Tibial nerve (tissue), 3 donors: ENCODE measurements around the gene SFTA2.

ENCODE experiments used
- CTCF ChIP-seq, 5 experiments: fragments of 200-600 bp in 3 of 5; fragments of 450-650 bp in 2 of 5; sonication (generic) in 3 of 5; IDR thresholded peaks; one replicate each; pipeline ENCODE4 v1.5.1; 2016 to 2019; ENCODE audit warnings: antibody characterized with exemption in 5 of 5, mild to moderate bottlenecking in 3 of 5, moderate library complexity in 2 of 5
- POLR2A ChIP-seq, 2 donors: fragments of 450-650 bp; IDR thresholded peaks; one replicate each; pipeline ENCODE4 v1.6.1; 2017; ENCODE audit warnings: antibody characterized with exemption in 2 of 2, mild to moderate bottlenecking in 2 of 2, moderate library complexity in 2 of 2

- TF ChIP-seq CTCF (IDR thresholded peaks at IDR 0.05) (no peak), POLR2A (IDR thresholded peaks at IDR 0.05) (no peak)
Observed at GRCh38 chr6:30886897-30887255, 45.1 kb downstream of the SFTA2 start.
